ENCODE results near the gene PAPOLG.

GRCh38 chr2:60811491-60812375, 55.7 kb downstream of the PAPOLG start:
- TF ChIP-seq CTCF (IDR thresholded peaks at IDR 0.05) = no peak
- no peak for TF ChIP-seq POLR2A (IDR thresholded peaks at IDR 0.05)
- TF ChIP-seq EP300 (IDR thresholded peaks at IDR 0.05) = no peak
